HepG2 (cell line): ENCODE data around the gene OST4. TPM values are rescaled to one million over a fixed set of nuclear protein-coding genes. Genes with fewer than 3 reads are reported as not detected.

Experiments
- ATAC-seq: fragments of 200-7000 bp; cut with Tn5 transposase; 3 replicates; pipeline ENCODE4 v1.9.1; 2020; ENCODE audit warnings: mild to moderate bottlenecking, moderate library complexity
- BruUV-seq: library from RNA; stranded (reverse); fragments of 400-500 nt; replicated peaks from 2 replicates; lab custom pipeline; 2021; lab: Mats Ljungman, UMichigan
- CTCF ChIA-PET: fragments of 300-600 bp; formaldehyde crosslinking; extraction: SDS; loops from one replicate; lab custom pipeline; 2021; ENCODE audit warnings: low total read pairs, inconsistent platforms, low intra/inter-chr PET ratio; lab: Yijun Ruan, JAX
- POLR2A ChIA-PET: fragments of 350-600 bp; sonication (Branson Sonifier 250); formaldehyde crosslinking; loops from one replicate; lab custom pipeline; 2020; ENCODE audit warnings: antibody characterized with exemption, inconsistent platforms; lab: Yijun Ruan, JAX
- DNase-seq: peaks from one replicate; pipeline ENCODE4 v3.0.0-alpha.2; 2015; ENCODE audit warnings: low spot score
- FAIRE-seq: peaks from 3 replicates; lab custom pipeline; 2011; peaks lifted over from hg19 to GRCh38; lab: Jason Lieb, UNC
- H2AFZ ChIP-seq: one replicate; pipeline ENCODE4 v1.6.1; 2011; ENCODE audit warnings: low read length, inconsistent platforms
- H3K27ac ChIP-seq: fragments of 300-600 bp; 3 replicates; pipeline ENCODE4 v1.8.0; 2011; ENCODE audit warnings: mixed run types, mild to moderate bottlenecking, mixed read lengths, low read length, inconsistent platforms; ENCODE audit not compliant: insufficient read depth; ENCODE audit errors: extremely low read length
- H3K27me3 ChIP-seq, 2 experiments: fragments of 200-600 bp in 1 of 2; 2 replicates in 1 of 2; 3 replicates in 1 of 2; pipeline versions ENCODE4 v1.6.0 to v1.8.0; 2011; ENCODE audit warnings: low read length in 2 of 2, mild to moderate bottlenecking in 2 of 2, moderate library complexity in 2 of 2, inconsistent platforms in 1 of 2; ENCODE audit not compliant: insufficient read depth in 2 of 2, control insufficient read depth in 1 of 2
- H3K36me3 ChIP-seq, 2 experiments: fragments of 200-600 bp in 1 of 2; replicated peaks in 1 of 2; 2 replicates in 1 of 2; 3 replicates in 1 of 2; pipeline versions ENCODE4 v1.5.1 to v1.8.0; 2011; ENCODE audit warnings: low read length in 2 of 2, inconsistent platforms in 1 of 2; ENCODE audit not compliant: insufficient read depth in 2 of 2, control insufficient read depth in 1 of 2
- H3K4me1 ChIP-seq: 2 replicates; pipeline ENCODE4 v1.5.1; 2012; ENCODE audit warnings: low read length, inconsistent platforms; ENCODE audit not compliant: insufficient read depth
- H3K4me2 ChIP-seq: 2 replicates; pipeline ENCODE4 v1.6.0; 2011; ENCODE audit warnings: low read depth, low read length, inconsistent platforms
- H3K4me3 ChIP-seq, 3 experiments: fragments of 200-600 bp in 1 of 3; sonication (generic), shearing (Covaris generic) in 1 of 3; replicated peaks in 1 of 3; 2 replicates each; pipeline ENCODE4 v1.5.1; 2011 to 2016; ENCODE audit warnings: low read length in 3 of 3, inconsistent platforms in 2 of 3, low read depth in 2 of 3, mild to moderate bottlenecking in 2 of 3, control low read depth in 1 of 3, mixed read lengths in 1 of 3; ENCODE audit not compliant: insufficient read depth in 1 of 3
- H3K79me2 ChIP-seq: one replicate; pipeline ENCODE4 v1.6.1; 2011; ENCODE audit warnings: low read length, inconsistent platforms; ENCODE audit not compliant: insufficient read depth
- H3K9ac ChIP-seq: 2 replicates; pipeline ENCODE4 v1.6.0; 2011; ENCODE audit warnings: mild to moderate bottlenecking, low read depth, low read length, inconsistent platforms; ENCODE audit not compliant: insufficient read depth
- H3K9me3 ChIP-seq: 2 replicates; pipeline ENCODE4 v1.5.1; 2012; ENCODE audit warnings: mild to moderate bottlenecking, low read length
- H4K20me1 ChIP-seq: 2 replicates; pipeline ENCODE4 v1.6.0; 2011; ENCODE audit warnings: inconsistent platforms, mild to moderate bottlenecking, low read length, moderate library complexity; ENCODE audit not compliant: insufficient read depth
- CREB1 ChIP-seq, 2 experiments: fragments of 450-650 bp in 1 of 2; IDR thresholded peaks; 2 replicates each; pipeline ENCODE4 v1.6.1; 2016 to 2017; ENCODE audit warnings: control low read depth in 1 of 2, mild to moderate bottlenecking in 1 of 2, missing compliant biosample characterization in 1 of 2, missing genetic modification characterization in 1 of 2
- GTF3A ChIP-seq: sonication (generic); formaldehyde crosslinking; conservative IDR thresholded peaks from 2 replicates; pipeline ENCODE4 v1.4.0; 2020; ENCODE audit warnings: mild to moderate bottlenecking, missing genetic modification reagents
- KLF9 ChIP-seq: IDR thresholded peaks from 2 replicates; pipeline ENCODE4 v1.6.1; 2016; ENCODE audit warnings: low read depth
- PLRG1 ChIP-seq: fragments of 450-650 bp; conservative IDR thresholded peaks from 2 replicates; pipeline ENCODE4 v1.6.1; 2016
- POLR2AphosphoS2 ChIP-seq: IDR thresholded peaks from 2 replicates; pipeline ENCODE4 v1.6.1; 2011; ENCODE audit warnings: low read depth, low read length, improper control_type of control experiment
- TP53 ChIP-seq: sonication (generic); formaldehyde crosslinking; conservative IDR thresholded peaks from 2 replicates; pipeline ENCODE4 v1.4.0; 2020; ENCODE audit warnings: missing genetic modification reagents
- ZBTB8A ChIP-seq: sonication (generic); formaldehyde crosslinking; IDR thresholded peaks from 2 replicates; pipeline ENCODE4 v1.4.0; 2020; ENCODE audit warnings: mild to moderate bottlenecking, low read depth, missing genetic modification reagents, borderline replicate concordance
- WGBS: methylation state at CpG from one replicate; pipeline ENCODE4 v1.1.6; 2017; ENCODE audit warnings: low lambda C conversion rate; 5-methylcytosine and 5-hydroxymethylcytosine counted together
- in situ Hi-C: cut with HindIII; loops from 2 replicates; pipeline ENCODE4 v1.10.0; 2017; ENCODE audit warnings: low pct_unique_long_range_greater_than_20kb; ENCODE audit not compliant: extremely low pct_ligation_motif_present
- intact Hi-C: fragments of 100-400 bp; cut with micrococcal nuclease; formaldehyde crosslinking; loops from one replicate; pipeline ENCODE4 v1.10.0; 2022; ENCODE audit not compliant: unreplicated experiment
- polyA plus RNA-seq, 8 experiments: library from polyadenylated mRNA; depleted of rRNA in 3 of 8; stranded (reverse) in 7 of 8; unstranded in 1 of 8; fragments of >200 nt; fragmentation: Illumina TruSeq in 4 of 8; extraction: Trizol in 4 of 8; gene quantifications; 2 replicates each; pipeline versions ENCODE4 v1.2.1 to v1.2.3, GENCODE V29; 2011 to 2016; ENCODE audit warnings: low read depth in 4 of 8, missing spikeins in 1 of 8, mixed read lengths in 1 of 8; ENCODE audit not compliant: insufficient read depth in 1 of 8
- total RNA-seq, 5 experiments: library from RNA; depleted of rRNA; stranded (reverse); fragments of >200 nt; fragmentation: Illumina TruSeq; extraction: Trizol; gene quantifications; 2 replicates each; pipeline ENCODE4 v1.2.3, GENCODE V29; 2016; ENCODE audit warnings: low read depth in 1 of 5
- TF ChIP-seq, protein P1 (sequence below): sonication (generic); formaldehyde crosslinking; IDR thresholded peaks from 2 replicates; pipeline ENCODE4 v1.5.0; 2020; ENCODE audit warnings: missing genetic modification reagents, mild to moderate bottlenecking, borderline replicate concordance

Gene OST4
- total and polyA plus RNA-seq, 2 of the 13 experiments (the other 11 are each of a cell fraction or from before 2014, with no cell fraction given): 498 to 584 TPM

DNA sequence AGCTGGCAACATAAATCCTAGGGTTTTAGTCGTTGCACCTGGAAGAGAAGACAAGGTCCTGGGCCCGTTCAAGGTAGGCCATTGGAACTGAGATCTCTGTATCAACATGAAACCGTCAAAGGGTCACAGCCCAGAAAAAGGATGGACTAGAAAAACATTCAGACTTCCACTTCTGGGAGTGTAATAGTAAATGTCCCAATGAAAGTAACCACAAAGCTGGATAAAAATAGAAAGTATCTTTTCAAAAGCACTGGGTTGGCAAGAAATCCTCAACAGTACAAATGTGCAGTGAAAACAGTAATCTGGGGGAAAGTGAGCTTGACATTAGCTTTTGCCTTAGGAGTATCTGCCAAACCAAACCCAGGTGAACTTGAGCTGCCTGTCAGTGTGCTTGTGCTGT, 34.5 kb upstream of the OST4 start:
- POLR2A ChIA-PET: interaction anchor here (1.0 to 1.9 kb wide), 2 partner anchors 12 to 19 kb away, joined by 3 to 6 read pairs; partner anchors contain the start of gene KHK
- Histone ChIP-seq H3K79me2 (no peaks in the 10 kb centered on the region), H3K4me3 (no peak overlapping the region), H3K9me3 (no peaks in the 10 kb centered on the region), H4K20me1 (no peaks in the 10 kb centered on the region), H3K36me3 (no peaks in the 10 kb centered on the region; a peak in 1 of 5 replicates), H2AFZ (no peak overlapping the region), H3K27ac (no peak overlapping the region), H3K27me3 (no peaks in the 10 kb centered on the region), H3K4me1 (no peaks in the 10 kb centered on the region), H3K9ac (no peak overlapping the region), H3K4me2 (no peak overlapping the region)
- WGBS: 64% methylated on average over 3 of the region's 3 CpGs
- in situ Hi-C loops (no loop called here), intact Hi-C loops (no loop called here)
- ATAC-seq (no peak), DNase-seq (no peak), FAIRE-seq (no peak)
- BruUV-seq: no TSS peak
- CTCF ChIA-PET: no interaction called here
- TF ChIP-seq PLRG1: no peak
- TF ChIP-seq CREB1 (IDR thresholded peaks at IDR 0.05): no peak
- TF ChIP-seq CREB1 (CRISPR knock-in tag; IDR thresholded peaks at IDR 0.05): no peak
- no peak for TF ChIP-seq KLF9 (CRISPR knock-in tag)
- TF ChIP-seq POLR2AphosphoS2: no peak
- TF ChIP-seq, protein P1, sequence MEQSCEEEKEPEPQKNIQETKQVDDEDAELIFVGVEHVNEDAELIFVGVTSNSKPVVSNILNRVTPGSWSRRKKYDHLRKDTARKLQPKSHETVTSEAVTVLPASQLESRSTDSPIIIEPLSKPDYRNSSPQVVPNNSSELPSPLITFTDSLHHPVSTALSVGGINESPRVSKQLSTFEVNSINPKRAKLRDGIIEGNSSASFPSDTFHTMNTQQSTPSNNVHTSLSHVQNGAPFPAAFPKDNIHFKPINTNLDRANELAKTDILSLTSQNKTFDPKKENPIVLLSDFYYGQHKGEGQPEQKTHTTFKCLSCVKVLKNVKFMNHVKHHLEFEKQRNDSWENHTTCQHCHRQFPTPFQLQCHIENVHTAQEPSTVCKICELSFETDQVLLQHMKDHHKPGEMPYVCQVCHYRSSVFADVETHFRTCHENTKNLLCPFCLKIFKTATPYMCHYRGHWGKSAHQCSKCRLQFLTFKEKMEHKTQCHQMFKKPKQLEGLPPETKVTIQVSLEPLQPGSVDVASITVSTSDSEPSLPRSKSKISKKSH (CRISPR knock-in tag): no peak
- no peak for TF ChIP-seq ZBTB8A (CRISPR knock-in tag)
- TF ChIP-seq GTF3A: no peak
- no peak for TF ChIP-seq TP53 (CRISPR knock-in tag)
